AG04449 (cell line): Measurements from ENCODE around the gene EMX1.

ENCODE experiments used
- CTCF ChIA-PET: fragments of 350-600 bp; formaldehyde crosslinking; extraction: SDS; loops from one replicate; lab custom pipeline; 2021; ENCODE audit warnings: antibody characterized with exemption; lab: Yijun Ruan, JAX
- POLR2A ChIA-PET: fragments of 400-600, 350-600 bp; formaldehyde crosslinking; extraction: SDS; loops from one replicate; lab custom pipeline; 2020; ENCODE audit warnings: antibody characterized with exemption, inconsistent platforms; lab: Yijun Ruan, JAX
- DNase-seq: peaks from one replicate; pipeline ENCODE4 v3.0.0-alpha.2; 2010; ENCODE audit warnings: low read depth, low spot score
- H3K4me3 ChIP-seq: 2 replicates; pipeline ENCODE4 v1.5.1; 2011; ENCODE audit warnings: low read depth, mild to moderate bottlenecking, control low read depth, low read length
- CTCF ChIP-seq: IDR thresholded peaks from one replicate; pipeline ENCODE4 v1.5.1; 2011; ENCODE audit warnings: mild to moderate bottlenecking, moderate library complexity, low read length, control low read depth, inconsistent platforms; ENCODE audit not compliant: insufficient read depth; ENCODE audit errors: missing control alignments

Gene EMX1

GRCh38 chr2:72908741-72909140 is 8.6 kb upstream of the EMX1 start:
- no peak for TF ChIP-seq CTCF
- POLR2A ChIA-PET, result no interaction called here
- CTCF ChIA-PET, result interaction anchor here (0.8 to 2.9 kb wide), 3 partner anchors 16 to 65 kb away, joined by 3 to 15 read pairs (median 5); no protein-coding TSS in a partner anchor
- no peak overlapping the region for H3K4me3 ChIP-seq
- no peak for DNase-seq

GRCh38 chr2:72911256-72911655 is 6.1 kb upstream of the EMX1 start:
- TF ChIP-seq CTCF, result no peak
- POLR2A ChIA-PET, result no interaction called here
- no peak overlapping the region for H3K4me3 ChIP-seq
- CTCF ChIA-PET, result interaction anchor here (1.7 to 2.9 kb wide), 2 partner anchors 18 to 23 kb away, joined by 5 to 15 read pairs; no protein-coding TSS in a partner anchor
- no peak for DNase-seq

- CTCF ChIA-PET, result interaction anchor here (0.6 to 6.1 kb wide), 5 partner anchors 12 to 60 kb away, joined by 3 to 48 read pairs (median 5); partner anchors contain the start of gene SPR
- POLR2A ChIA-PET, result no interaction called here
- no peak overlapping the region for H3K4me3 ChIP-seq
- no peak for TF ChIP-seq CTCF
- DNase-seq, result no peak
Observed at GRCh38 chr2:72913486-72914205, 3.7 kb upstream of the EMX1 start.

- DNase-seq, result no peak
- no peak overlapping the region for H3K4me3 ChIP-seq
- ChIA-PET CTCF (interaction anchor here (0.6 to 6.1 kb wide), 6 partner anchors 12 to 59 kb away, joined by 3 to 48 read pairs (median 4); partner anchors contain the start of gene SPR), POLR2A (no interaction called here)
- no peak for TF ChIP-seq CTCF
Observed at GRCh38 chr2:72914206-72914559, 3.1 kb upstream of the EMX1 start.

GRCh38 chr2:72914589-72915319 is 2.6 kb upstream of the EMX1 start:
- no peak overlapping the region for H3K4me3 ChIP-seq
- no peak for DNase-seq
- no peak for TF ChIP-seq CTCF
- POLR2A ChIA-PET, result no interaction called here
- CTCF ChIA-PET, result interaction anchor here (0.6 to 6.1 kb wide), 9 partner anchors 8 to 79 kb away, joined by 3 to 48 read pairs (median 3); partner anchors contain the start of gene SPR

- POLR2A ChIA-PET, result no interaction called here
- CTCF ChIA-PET, result interaction anchor here (0.7 to 6.1 kb wide), 6 partner anchors 9 to 78 kb away, joined by 3 to 48 read pairs (median 4); no protein-coding TSS in a partner anchor
- no peak for TF ChIP-seq CTCF
- H3K4me3 ChIP-seq, result no peak overlapping the region
- DNase-seq, result no peak
Observed at GRCh38 chr2:72915320-72915906, 1.9 kb upstream of the EMX1 start.
